ENCODE measurements around the gene ZBTB22. TPM values are rescaled to one million over a fixed set of nuclear protein-coding genes. Genes with fewer than 3 reads are reported as not detected.

ZBTB22 gene
- total RNA-seq, 1 donor: 12.6 TPM

DNA sequence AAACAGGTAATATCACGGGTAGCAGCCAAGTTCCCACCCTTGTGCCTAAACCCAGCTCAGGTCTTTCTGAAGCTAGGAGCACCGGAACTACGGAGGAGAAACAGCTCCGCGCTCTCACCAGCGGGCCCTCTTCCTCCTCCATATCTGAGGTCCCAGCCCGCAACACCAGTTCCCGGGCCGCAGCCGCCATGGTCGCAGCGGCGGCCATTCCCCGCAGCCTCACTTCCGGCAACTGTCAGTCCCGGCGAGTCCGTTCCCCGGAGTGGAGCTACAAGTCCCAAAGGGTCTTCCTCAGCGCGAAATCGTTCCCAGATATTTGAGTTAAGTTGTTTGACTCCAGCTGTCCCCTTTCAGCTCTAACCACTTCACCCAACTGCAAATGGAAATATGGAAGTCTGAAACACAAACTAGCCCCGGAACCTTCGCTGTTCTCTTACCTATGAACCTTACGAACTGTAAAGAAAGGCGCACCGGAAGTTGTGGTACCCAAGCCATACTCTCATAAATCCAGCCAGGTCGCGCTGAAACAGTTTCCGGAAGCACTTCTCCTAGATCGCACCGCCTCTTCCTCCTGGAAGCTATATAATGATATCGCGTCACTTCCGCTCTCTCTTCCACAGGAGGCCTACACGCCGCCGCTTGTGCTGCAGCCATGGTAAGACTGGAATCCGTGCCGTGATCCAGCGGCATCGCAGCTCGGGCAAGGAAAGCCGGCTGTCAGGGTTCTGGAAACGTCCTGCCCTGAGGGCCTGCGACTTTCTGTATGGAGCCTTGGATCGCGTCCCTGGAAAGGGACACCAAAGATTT, 45.9 kb downstream of the ZBTB22 start, which contains the start of the genes RPS18 and VPS52:
Gene RPS18, plus strand, starts transcription at position 608 of the 807 bp plus-strand sequence. Its CDS starts 45 bp downstream, at position 653.
Gene VPS52, minus strand, starts transcription at position 409 of the 807 bp plus-strand sequence. Its CDS starts 201 bp downstream, at position 208.
- Histone ChIP-seq H3K4me1 (ENCODE audit: insufficient read depth, low read length) (peaks cover 61% of the 10 kb centered on the region), H3K4me3 (ENCODE audit: low read length) (peak within 1 kb of the TSS; percentile 78)

DNA sequence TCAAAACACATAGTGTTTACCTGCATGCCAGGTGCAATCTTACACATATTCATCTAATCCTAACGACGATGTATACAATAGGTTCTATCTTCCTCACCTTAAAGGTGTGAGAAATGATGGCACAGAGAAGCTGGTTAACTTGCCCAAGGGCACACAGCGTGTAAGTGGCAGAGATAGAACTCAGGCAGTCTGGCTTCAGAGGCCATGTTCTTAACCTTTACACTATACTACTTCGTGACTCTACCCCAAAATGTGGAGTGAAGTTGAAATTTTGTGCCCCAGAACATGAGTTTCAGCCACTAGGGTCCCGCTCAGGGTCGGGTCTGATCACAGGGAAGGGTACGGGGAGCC, 46.5 kb downstream of the ZBTB22 start:
- Histone ChIP-seq H3K4me1 (ENCODE audit: insufficient read depth, low read length) (peaks cover 55% of the 10 kb centered on the region), H3K9me3 (ENCODE audit: low read depth, low read length) (no peaks in the 10 kb centered on the region), H3K4me3 (ENCODE audit: low read length) (peak overlapping the region; percentile 78)

More for the DNA sequence above, 45.9 kb downstream of the ZBTB22 start, which contains the start of the genes RPS18 and VPS52:
- Histone ChIP-seq H3K9me3 (ENCODE audit: low read depth, low read length) (no peaks in the 10 kb centered on the region), H3K27me3 (ENCODE audit: insufficient read depth, low read length) (no peaks in the 10 kb centered on the region)

More for the DNA sequence above, 46.5 kb downstream of the ZBTB22 start:
- no peaks in the 10 kb centered on the region for H3K27me3 ChIP-seq (ENCODE audit: insufficient read depth, low read length)

Other genes with a start within 250 kb of the ZBTB22 start
- gene HLA-DPA1, start 244.1 kb downstream of the ZBTB22 start, total RNA-seq: 271 TPM
- 166 TPM for gene HLA-DPB1, start 241.8 kb downstream of the ZBTB22 start, total RNA-seq
- 0.63 TPM for gene COL11A2, start 125.3 kb downstream of the ZBTB22 start, total RNA-seq
- gene RXRB, start 117.1 kb downstream of the ZBTB22 start, total RNA-seq: 11.3 TPM
- gene SLC39A7, start 116.9 kb downstream of the ZBTB22 start, total RNA-seq: 10.7 TPM
- gene HSD17B8, start 113.1 kb downstream of the ZBTB22 start, total RNA-seq: 6.4 TPM
- gene RING1, start 109.2 kb downstream of the ZBTB22 start, total RNA-seq: 11.4 TPM
- gene VPS52, start 45.9 kb downstream of the ZBTB22 start, total RNA-seq: 27.8 TPM
- gene RPS18, start 45.7 kb downstream of the ZBTB22 start, total RNA-seq: 4,638 TPM
- 11.1 TPM for gene B3GALT4, start 40.6 kb downstream of the ZBTB22 start, total RNA-seq
- 19.4 TPM for gene WDR46, start 28.5 kb downstream of the ZBTB22 start, total RNA-seq
- 11.1 TPM for gene PFDN6, start 28.1 kb downstream of the ZBTB22 start, total RNA-seq
- gene RGL2, start 18.8 kb downstream of the ZBTB22 start, total RNA-seq: 14.7 TPM
- gene TAPBP, start 3.7 kb downstream of the ZBTB22 start, total RNA-seq: 188 TPM
- 15.2 TPM for gene DAXX, start 5.2 kb upstream of the ZBTB22 start, total RNA-seq
- gene KIFC1, start 74.1 kb upstream of the ZBTB22 start, total RNA-seq: 0.94 TPM
- gene PHF1, start 93.3 kb upstream of the ZBTB22 start, total RNA-seq: 78.5 TPM
- 66.3 TPM for gene CUTA, start 100.4 kb upstream of the ZBTB22 start, total RNA-seq
- 10.5 TPM for gene SYNGAP1, start 102.3 kb upstream of the ZBTB22 start, total RNA-seq
- 3.5 TPM for gene ZBTB9, start 136.8 kb upstream of the ZBTB22 start, total RNA-seq